ENCODE measurements around the gene KRCC1. TPM values are rescaled to one million over a fixed set of nuclear protein-coding genes. Genes with fewer than 3 reads are reported as not detected.
A peak's percentile ranks its signal among the peaks of the same experiment; 100 is the strongest.

KRCC1 gene
- total RNA-seq, 2 donors from 2014 or later = 9.2 to 14.8 TPM

DNA sequence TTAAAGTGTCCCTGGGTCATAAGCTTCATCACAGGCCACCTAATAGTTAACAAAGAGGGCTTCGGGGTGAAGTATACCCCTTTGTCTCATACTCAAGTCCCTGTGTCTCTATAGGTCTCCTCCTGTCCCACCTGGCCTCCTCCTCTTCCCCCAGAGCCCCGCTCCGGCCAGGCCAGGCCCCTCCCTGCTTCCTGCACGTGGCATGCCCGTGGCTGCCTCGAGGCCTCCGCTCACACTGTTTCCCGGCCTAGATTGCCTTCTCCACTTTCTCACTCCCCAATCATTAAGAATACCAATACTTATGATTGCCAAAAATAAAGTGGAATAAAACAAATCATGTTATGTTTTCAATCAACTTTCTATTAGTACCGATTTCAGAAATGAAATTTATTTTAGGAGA is 30.8 kb upstream of the KRCC1 start:
- ATAC-seq = no peak
- intact Hi-C loops (cut with DNase I) = no loop called here
- Histone ChIP-seq H3K27me3 (no peaks in the 10 kb centered on the region), H3K27ac (no peak overlapping the region), H3K4me1 (peaks cover 12% of the 10 kb centered on the region), H3K36me3 (replicated peaks in 1 of 2; ENCODE audit: insufficient read depth in 1 of 2, low read depth in 2 of 2) (no peaks in the 10 kb centered on the region), H3K4me3 (no peak overlapping the region), H3K9me3 (no peaks in the 10 kb centered on the region)
- TF ChIP-seq, protein P1, sequence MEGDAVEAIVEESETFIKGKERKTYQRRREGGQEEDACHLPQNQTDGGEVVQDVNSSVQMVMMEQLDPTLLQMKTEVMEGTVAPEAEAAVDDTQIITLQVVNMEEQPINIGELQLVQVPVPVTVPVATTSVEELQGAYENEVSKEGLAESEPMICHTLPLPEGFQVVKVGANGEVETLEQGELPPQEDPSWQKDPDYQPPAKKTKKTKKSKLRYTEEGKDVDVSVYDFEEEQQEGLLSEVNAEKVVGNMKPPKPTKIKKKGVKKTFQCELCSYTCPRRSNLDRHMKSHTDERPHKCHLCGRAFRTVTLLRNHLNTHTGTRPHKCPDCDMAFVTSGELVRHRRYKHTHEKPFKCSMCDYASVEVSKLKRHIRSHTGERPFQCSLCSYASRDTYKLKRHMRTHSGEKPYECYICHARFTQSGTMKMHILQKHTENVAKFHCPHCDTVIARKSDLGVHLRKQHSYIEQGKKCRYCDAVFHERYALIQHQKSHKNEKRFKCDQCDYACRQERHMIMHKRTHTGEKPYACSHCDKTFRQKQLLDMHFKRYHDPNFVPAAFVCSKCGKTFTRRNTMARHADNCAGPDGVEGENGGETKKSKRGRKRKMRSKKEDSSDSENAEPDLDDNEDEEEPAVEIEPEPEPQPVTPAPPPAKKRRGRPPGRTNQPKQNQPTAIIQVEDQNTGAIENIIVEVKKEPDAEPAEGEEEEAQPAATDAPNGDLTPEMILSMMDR (IDR thresholded peaks at IDR 0.05) = no peak
- no peak for TF ChIP-seq POLR2A (IDR thresholded peaks at IDR 0.05)
- no peak for DNase-seq
- 80 to 85% methylated on average over 9 of the region's 9 CpGs for WGBS, 2 donors

DNA sequence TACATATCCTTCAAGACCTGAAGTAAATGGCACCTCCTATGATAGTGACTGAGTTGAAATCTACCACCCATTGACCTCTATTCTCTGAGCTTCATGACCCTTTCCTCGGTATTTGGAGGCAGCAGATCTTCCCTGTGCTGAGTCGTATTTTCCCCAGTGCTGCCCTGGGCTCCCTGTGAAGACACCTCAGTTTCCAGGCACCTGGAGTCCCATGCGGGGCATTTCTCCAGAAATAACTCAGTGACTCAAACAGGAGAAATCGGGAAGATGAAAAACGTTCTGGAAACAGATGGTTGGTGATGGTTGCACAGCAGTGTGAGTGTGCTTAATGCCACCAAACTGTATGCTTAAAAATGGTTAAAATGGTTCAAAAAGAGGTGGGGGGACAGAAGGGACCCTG is 30.0 kb upstream of the KRCC1 start:
- H3K27me3 ChIP-seq = no peaks in the 10 kb centered on the region
- peaks cover 12% of the 10 kb centered on the region for H3K4me1 ChIP-seq
- no peaks in the 10 kb centered on the region for H3K36me3 ChIP-seq (replicated peaks in 1 of 2; ENCODE audit: insufficient read depth in 1 of 2, low read depth in 2 of 2)
- H3K4me3 ChIP-seq = no peak overlapping the region
- ATAC-seq (no peak), DNase-seq (no peak)
- no peak overlapping the region for H3K27ac ChIP-seq
- no peaks in the 10 kb centered on the region for H3K9me3 ChIP-seq
- 65 to 75% methylated on average over 5 of the region's 5 CpGs for WGBS, 2 donors
- intact Hi-C loops (cut with DNase I) = no loop called here
- TF ChIP-seq, protein P1 (IDR thresholded peaks at IDR 0.05) = no peak
- no peak for TF ChIP-seq POLR2A (IDR thresholded peaks at IDR 0.05)

- H3K27me3 ChIP-seq = no peaks in the 10 kb centered on the region
- no peak overlapping the region for H3K27ac ChIP-seq
- DNase-seq = no peak
- TF ChIP-seq, protein P1 (IDR thresholded peaks at IDR 0.05) = no peak
- TF ChIP-seq POLR2A (IDR thresholded peaks at IDR 0.05) = no peak
- no peak overlapping the region for H3K4me3 ChIP-seq
- H3K36me3 ChIP-seq (replicated peaks in 1 of 2; ENCODE audit: insufficient read depth in 1 of 2, low read depth in 2 of 2) = no peaks in the 10 kb centered on the region
- H3K4me1 ChIP-seq = peaks cover 12% of the 10 kb centered on the region
- no peaks in the 10 kb centered on the region for H3K9me3 ChIP-seq
- 92 to 93% methylated on average over 2 of the region's 2 CpGs for WGBS, 2 donors
- intact Hi-C loops (cut with DNase I) = no loop called here
- ATAC-seq = no peak
Observed at GRCh38 chr2:88085099-88085498, 29.5 kb upstream of the KRCC1 start.

GRCh38 chr2:88082781-88083180 is 27.2 kb upstream of the KRCC1 start:
- H3K36me3 ChIP-seq (replicated peaks in 1 of 2; ENCODE audit: insufficient read depth in 1 of 2, low read depth in 2 of 2) = no peaks in the 10 kb centered on the region
- intact Hi-C loops (cut with DNase I) = no loop called here
- DNase-seq (no peak), ATAC-seq (peak; percentile 63)
- no peak for TF ChIP-seq POLR2A (IDR thresholded peaks at IDR 0.05)
- TF ChIP-seq, protein P1 (IDR thresholded peaks at IDR 0.05) = no peak
- H3K27me3 ChIP-seq = no peaks in the 10 kb centered on the region
- H3K4me1 ChIP-seq = peaks cover 12% of the 10 kb centered on the region
- H3K27ac ChIP-seq = peak overlapping the region; percentile 45 to 70 (median 56)
- no peak overlapping the region for H3K4me3 ChIP-seq
- WGBS, 2 donors = 87 to 89% methylated on average over 1 of the region's 1 CpG
- no peaks in the 10 kb centered on the region for H3K9me3 ChIP-seq

DNA sequence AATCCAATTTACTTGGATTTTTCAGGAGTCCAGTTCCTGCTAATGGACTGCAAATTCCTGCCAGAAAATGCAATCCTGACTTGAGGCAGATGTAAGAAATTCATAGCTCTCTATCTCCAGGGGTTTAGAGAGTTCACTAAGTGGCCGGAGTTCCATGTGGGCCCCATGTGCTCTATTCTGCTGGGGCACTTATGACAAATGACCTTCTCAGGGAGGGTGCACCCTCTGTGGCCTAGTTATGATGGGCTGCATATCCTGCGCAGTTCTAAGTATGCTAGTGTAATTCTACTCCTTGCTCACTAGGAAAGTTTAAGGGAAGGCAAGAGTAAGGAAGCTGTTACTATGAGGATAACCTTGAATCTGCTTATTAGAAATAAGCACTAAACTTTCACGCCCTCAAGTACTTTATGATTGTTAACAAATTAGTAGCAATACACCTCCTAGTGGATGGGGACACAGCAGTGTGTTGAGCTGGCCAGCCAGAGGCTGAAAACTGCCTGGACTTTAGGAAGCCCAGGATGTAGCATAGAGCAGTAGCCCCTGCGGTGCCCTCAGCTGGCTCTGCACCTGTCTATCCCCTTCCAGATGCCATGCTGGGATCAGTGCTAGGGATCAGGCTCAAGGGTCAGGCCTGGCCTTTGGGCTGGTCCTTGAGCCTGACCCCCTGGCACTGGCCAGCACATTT is 26.5 kb upstream of the KRCC1 start:
- no peaks in the 10 kb centered on the region for H3K9me3 ChIP-seq
- intact Hi-C loops (cut with DNase I) = no loop called here
- TF ChIP-seq, protein P1 (IDR thresholded peaks at IDR 0.05) = no peak
- TF ChIP-seq POLR2A (IDR thresholded peaks at IDR 0.05) = no peak
- H3K36me3 ChIP-seq (replicated peaks in 1 of 2; ENCODE audit: insufficient read depth in 1 of 2, low read depth in 2 of 2) = no peaks in the 10 kb centered on the region
- 70 to 88% methylated on average over 3 to 4 of the region's 4 CpGs for WGBS, 2 donors
- no peak for ATAC-seq
- H3K27ac ChIP-seq = peak overlapping the region; percentile 45 to 70 (median 56)
- H3K4me3 ChIP-seq = no peak overlapping the region
- DNase-seq = no peak
- H3K4me1 ChIP-seq = peaks cover 12% of the 10 kb centered on the region
- no peaks in the 10 kb centered on the region for H3K27me3 ChIP-seq
